Measurements from ENCODE around the gene DNAH1. TPM values are rescaled to one million over a fixed set of nuclear protein-coding genes. Genes with fewer than 3 reads are reported as not detected.

The DNAH1 gene
- total and polyA plus RNA-seq, 2 experiments from 2014 or later = 0.81 to 1.8 TPM

MicroRNA genes within 50 kb of the gene (microRNA counts, 767-probe panel; counts per million panel counts)
- not detected for microRNA hsa-let-7g-5p

Small RNAs within 50 kb of the gene (microRNA-seq; reads per million reads assigned to microRNA genes)
- gene MIR135A1 (1.6 reads per million), gene MIRLET7G (50.3 reads per million, percentile 57 among the genes with 10 or more reads in this experiment)

Small RNAs within 50 kb of the gene (small RNA-seq; reads per million reads assigned to genes)
- gene MIR135A1 (ENCODE audit: low replicate concordance) (0.12 reads per million), gene MIRLET7G (ENCODE audit: low replicate concordance) (0.27 reads per million, percentile 8 among the genes with 10 or more reads in this experiment)

Other genes with a start within 250 kb of the DNAH1 start
- gene POC1A, start 161.9 kb upstream of the DNAH1 start, total RNA-seq (2014; rRNA removed; shearing (Covaris generic)) = 26.7 and 33.0 TPM in 2 replicates
- 18.4 and 19.1 TPM in 2 replicates for gene POC1A, start 161.9 kb upstream of the DNAH1 start, polyA plus RNA-seq (2016; fragmentation: Nextera tagmentation; extraction: Ambion mirVana)
- gene ALAS1, start 118.2 kb upstream of the DNAH1 start, total RNA-seq (2014; rRNA removed; shearing (Covaris generic)) = 37.7 and 42.8 TPM in 2 replicates
- gene ALAS1, start 118.2 kb upstream of the DNAH1 start, polyA plus RNA-seq (2016; fragmentation: Nextera tagmentation; extraction: Ambion mirVana) = 17.8 and 19.2 TPM in 2 replicates
- gene TLR9, start 90.7 kb upstream of the DNAH1 start, total RNA-seq (2014; rRNA removed; shearing (Covaris generic)) = not detected in 2 replicates
- gene TLR9, start 90.7 kb upstream of the DNAH1 start, polyA plus RNA-seq (2016; fragmentation: Nextera tagmentation; extraction: Ambion mirVana) = not detected in 2 replicates
- gene TWF2, start 77.2 kb upstream of the DNAH1 start, total RNA-seq (2014; rRNA removed; shearing (Covaris generic)) = 120 and 123 TPM in 2 replicates
- gene TWF2, start 77.2 kb upstream of the DNAH1 start, polyA plus RNA-seq (2016; fragmentation: Nextera tagmentation; extraction: Ambion mirVana) = 38.6 and 38.9 TPM in 2 replicates
- gene PPM1M, start 70.6 kb upstream of the DNAH1 start, total RNA-seq (2014; rRNA removed; shearing (Covaris generic)) = 1.8 and 4.0 TPM in 2 replicates
- 2.2 and 2.8 TPM in 2 replicates for gene PPM1M, start 70.6 kb upstream of the DNAH1 start, polyA plus RNA-seq (2016; fragmentation: Nextera tagmentation; extraction: Ambion mirVana)
- gene WDR82, start 37.7 kb upstream of the DNAH1 start, total RNA-seq (2014; rRNA removed; shearing (Covaris generic)) = 69.8 and 71.8 TPM in 2 replicates
- 25.2 and 31.2 TPM in 2 replicates for gene WDR82, start 37.7 kb upstream of the DNAH1 start, polyA plus RNA-seq (2016; fragmentation: Nextera tagmentation; extraction: Ambion mirVana)
- gene GLYCTK, start 28.5 kb upstream of the DNAH1 start, total RNA-seq (2014; rRNA removed; shearing (Covaris generic)) = 7.5 and 8.3 TPM in 2 replicates
- 3.0 and 3.8 TPM in 2 replicates for gene GLYCTK, start 28.5 kb upstream of the DNAH1 start, polyA plus RNA-seq (2016; fragmentation: Nextera tagmentation; extraction: Ambion mirVana)
- gene BAP1, start 93.7 kb downstream of the DNAH1 start, total RNA-seq (2014; rRNA removed; shearing (Covaris generic)) = 78.1 and 95.7 TPM in 2 replicates
- 28.5 and 30.4 TPM in 2 replicates for gene BAP1, start 93.7 kb downstream of the DNAH1 start, polyA plus RNA-seq (2016; fragmentation: Nextera tagmentation; extraction: Ambion mirVana)
- 7.0 and 12.2 TPM in 2 replicates for gene PHF7, start 94.3 kb downstream of the DNAH1 start, total RNA-seq (2014; rRNA removed; shearing (Covaris generic))
- 16.3 and 17.1 TPM in 2 replicates for gene PHF7, start 94.3 kb downstream of the DNAH1 start, polyA plus RNA-seq (2016; fragmentation: Nextera tagmentation; extraction: Ambion mirVana)
- gene SEMA3G, start 128.8 kb downstream of the DNAH1 start, total RNA-seq (2014; rRNA removed; shearing (Covaris generic)) = 2.2 and 2.5 TPM in 2 replicates
- gene SEMA3G, start 128.8 kb downstream of the DNAH1 start, polyA plus RNA-seq (2016; fragmentation: Nextera tagmentation; extraction: Ambion mirVana) = 0.47 and 0.56 TPM in 2 replicates
- 1.7 and 6.5 TPM in 2 replicates for gene TNNC1, start 137.7 kb downstream of the DNAH1 start, total RNA-seq (2014; rRNA removed; shearing (Covaris generic))
- gene TNNC1, start 137.7 kb downstream of the DNAH1 start, polyA plus RNA-seq (2016; fragmentation: Nextera tagmentation; extraction: Ambion mirVana) = 6.9 and 8.3 TPM in 2 replicates
- gene NISCH, start 139.3 kb downstream of the DNAH1 start, total RNA-seq (2014; rRNA removed; shearing (Covaris generic)) = 65.9 and 76.4 TPM in 2 replicates
- gene NISCH, start 139.3 kb downstream of the DNAH1 start, polyA plus RNA-seq (2016; fragmentation: Nextera tagmentation; extraction: Ambion mirVana) = 16.7 and 18.4 TPM in 2 replicates
- 0.90 and 3.0 TPM in 2 replicates for gene STAB1, start 179.0 kb downstream of the DNAH1 start, total RNA-seq (2014; rRNA removed; shearing (Covaris generic))
- 1.1 and 1.9 TPM in 2 replicates for gene STAB1, start 179.0 kb downstream of the DNAH1 start, polyA plus RNA-seq (2016; fragmentation: Nextera tagmentation; extraction: Ambion mirVana)
- gene NT5DC2, start 217.5 kb downstream of the DNAH1 start, total RNA-seq (2014; rRNA removed; shearing (Covaris generic)) = 287 and 324 TPM in 2 replicates
- 260 and 269 TPM in 2 replicates for gene NT5DC2, start 217.5 kb downstream of the DNAH1 start, polyA plus RNA-seq (2016; fragmentation: Nextera tagmentation; extraction: Ambion mirVana)
- 1.6 and 2.6 TPM in 2 replicates for gene UQCC5, start 220.3 kb downstream of the DNAH1 start, total RNA-seq (2014; rRNA removed; shearing (Covaris generic))
- gene UQCC5, start 220.3 kb downstream of the DNAH1 start, polyA plus RNA-seq (2016; fragmentation: Nextera tagmentation; extraction: Ambion mirVana) = 156 and 157 TPM in 2 replicates

Measured in GM23338 (cell line).